ENCODE results near the gene STRN4.

Gene STRN4

GRCh38 chr19:46719629-46720502 is 26.4 kb downstream of the STRN4 start:
- no peak for TF ChIP-seq CTCF (conservative IDR thresholded peaks at IDR 0.05)
- H3K27ac ChIP-seq: peak overlapping the region; percentile 95; the same call in 1 of the 2 replicates

GRCh38 chr19:46718934-46719622 is 27.2 kb downstream of the STRN4 start:
- H3K27ac ChIP-seq: peak overlapping the region; percentile 95; the same call in 1 of the 2 replicates
- TF ChIP-seq CTCF (conservative IDR thresholded peaks at IDR 0.05): no peak

GRCh38 chr19:46718157-46718933 is 27.9 kb downstream of the STRN4 start:
- no peak for TF ChIP-seq CTCF (conservative IDR thresholded peaks at IDR 0.05)
- peak overlapping the region; percentile 95 for H3K27ac ChIP-seq

- no peak for TF ChIP-seq CTCF (conservative IDR thresholded peaks at IDR 0.05)
- H3K27ac ChIP-seq: peak overlapping the region; percentile 95
Measured at GRCh38 chr19:46717716-46718143, 28.5 kb downstream of the STRN4 start.

GRCh38 chr19:46717034-46717715 is 29.1 kb downstream of the STRN4 start, which contains the start of gene PRKD2:
Gene PRKD2 (minus strand): TSS chr19:46717114. CDS start chr19:46716370, 744 bp downstream.
- peak within 1 kb of the TSS; percentile 95 for H3K27ac ChIP-seq
- no peak for TF ChIP-seq CTCF (conservative IDR thresholded peaks at IDR 0.05)

GRCh38 chr19:46716672-46717033 is 29.6 kb downstream of the STRN4 start:
- H3K27ac ChIP-seq: peak overlapping the region; percentile 95
- no peak for TF ChIP-seq CTCF (conservative IDR thresholded peaks at IDR 0.05)
